BE2C (cell line): ENCODE measurements around the gene LDLRAD4.

ENCODE experiments used
- DNase-seq: peaks from one replicate; pipeline ENCODE4 v3.0.0-alpha.2; 2020
- H3K27me3 ChIP-seq: fragments of 250-450 bp; sonication (Bioruptor Pico); 2 replicates; pipeline ENCODE4 v1.5.1; 2020; ENCODE audit warnings: mild to moderate bottlenecking
- H3K36me3 ChIP-seq: fragments of 250-450 bp; sonication (Bioruptor Pico); 2 replicates; pipeline ENCODE4 v1.5.1; 2020; ENCODE audit warnings: mild to moderate bottlenecking
- H3K4me1 ChIP-seq: fragments of 250-450 bp; sonication (Bioruptor Pico); 2 replicates; pipeline ENCODE4 v1.5.1; 2020
- H3K4me3 ChIP-seq: 2 replicates; pipeline ENCODE4 v1.5.1; 2011; ENCODE audit warnings: low read depth, low read length
- H3K9me3 ChIP-seq: fragments of 250-450 bp; sonication (Bioruptor Pico); 2 replicates; pipeline ENCODE4 v1.5.1; 2020
- TF ChIP-seq, protein P1 (sequence below): IDR thresholded peaks from 2 replicates; pipeline ENCODE4 v1.5.1; 2012; ENCODE audit warnings: mild to moderate bottlenecking, low read depth, low read length

Gene LDLRAD4

DNA sequence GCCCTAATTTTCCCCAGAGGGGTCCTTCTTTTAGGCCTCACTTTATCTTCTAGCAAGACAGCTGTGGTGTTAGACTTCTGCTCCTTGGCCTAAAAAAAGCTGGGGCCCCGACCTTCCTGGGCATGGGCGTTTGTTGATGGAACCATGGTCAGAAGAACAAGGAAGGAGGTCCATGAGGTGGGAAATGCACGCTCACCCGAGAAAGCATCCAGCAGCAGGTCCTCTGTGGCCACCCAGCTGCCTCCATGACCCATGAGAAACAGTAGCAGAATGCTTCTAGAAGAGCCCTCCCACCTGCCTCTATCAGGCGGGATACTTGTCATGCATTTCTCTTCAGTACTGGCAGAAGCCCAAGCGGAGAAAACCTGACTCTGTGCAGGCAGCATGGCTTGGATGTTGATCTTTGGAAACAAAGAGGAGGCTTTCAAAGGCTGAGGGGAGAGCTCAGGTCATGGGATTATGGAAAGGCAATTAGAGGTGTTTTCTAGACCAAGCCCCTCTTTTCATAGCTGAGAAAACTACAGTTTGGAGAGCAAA, 258.7 kb downstream of the LDLRAD4 start:
- Histone ChIP-seq H3K36me3 (no peaks in the 10 kb centered on the region), H3K4me1 (no peaks in the 10 kb centered on the region), H3K4me3 (no peak overlapping the region), H3K27me3 (no peaks in the 10 kb centered on the region), H3K9me3 (no peaks in the 10 kb centered on the region)
- DNase-seq, result no peak
- TF ChIP-seq, protein P1, sequence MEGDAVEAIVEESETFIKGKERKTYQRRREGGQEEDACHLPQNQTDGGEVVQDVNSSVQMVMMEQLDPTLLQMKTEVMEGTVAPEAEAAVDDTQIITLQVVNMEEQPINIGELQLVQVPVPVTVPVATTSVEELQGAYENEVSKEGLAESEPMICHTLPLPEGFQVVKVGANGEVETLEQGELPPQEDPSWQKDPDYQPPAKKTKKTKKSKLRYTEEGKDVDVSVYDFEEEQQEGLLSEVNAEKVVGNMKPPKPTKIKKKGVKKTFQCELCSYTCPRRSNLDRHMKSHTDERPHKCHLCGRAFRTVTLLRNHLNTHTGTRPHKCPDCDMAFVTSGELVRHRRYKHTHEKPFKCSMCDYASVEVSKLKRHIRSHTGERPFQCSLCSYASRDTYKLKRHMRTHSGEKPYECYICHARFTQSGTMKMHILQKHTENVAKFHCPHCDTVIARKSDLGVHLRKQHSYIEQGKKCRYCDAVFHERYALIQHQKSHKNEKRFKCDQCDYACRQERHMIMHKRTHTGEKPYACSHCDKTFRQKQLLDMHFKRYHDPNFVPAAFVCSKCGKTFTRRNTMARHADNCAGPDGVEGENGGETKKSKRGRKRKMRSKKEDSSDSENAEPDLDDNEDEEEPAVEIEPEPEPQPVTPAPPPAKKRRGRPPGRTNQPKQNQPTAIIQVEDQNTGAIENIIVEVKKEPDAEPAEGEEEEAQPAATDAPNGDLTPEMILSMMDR, result no peak

DNA sequence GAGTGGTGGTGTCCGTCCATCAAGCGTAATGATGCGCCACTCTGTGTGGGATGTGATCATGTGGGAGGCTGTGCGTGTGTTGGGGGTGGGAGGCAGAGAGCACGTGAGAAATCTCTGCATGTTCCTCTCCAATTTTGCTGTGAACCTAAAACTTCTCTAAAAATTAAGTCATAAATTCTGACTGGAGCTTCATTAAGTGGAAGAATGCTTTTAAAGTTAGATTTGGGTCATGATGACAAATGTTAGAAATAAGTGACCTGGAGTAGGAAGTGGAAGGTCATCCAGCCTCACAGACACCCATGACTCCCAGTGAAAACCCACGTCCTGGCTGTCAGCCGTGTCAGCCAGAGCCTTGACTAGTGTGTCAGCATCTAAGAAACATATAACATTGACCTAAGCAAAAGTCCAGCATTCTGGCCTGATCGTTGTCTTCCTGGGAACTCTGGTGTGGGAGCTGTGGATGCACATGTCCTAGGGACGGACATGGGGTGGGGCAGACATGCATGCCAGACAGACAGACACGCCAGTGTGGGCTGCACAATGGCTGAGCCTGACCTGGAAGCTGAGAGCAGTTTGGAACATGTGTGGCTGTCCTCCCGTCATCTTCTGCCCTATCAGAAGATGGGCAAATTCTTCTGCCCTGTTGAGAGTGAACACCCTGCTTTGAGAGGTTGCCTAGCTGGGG, 262.2 kb downstream of the LDLRAD4 start:
- H3K4me1 ChIP-seq, result no peaks in the 10 kb centered on the region
- DNase-seq, result no peak
- H3K9me3 ChIP-seq, result no peaks in the 10 kb centered on the region
- TF ChIP-seq, protein P1, result no peak
- H3K27me3 ChIP-seq, result no peaks in the 10 kb centered on the region
- H3K4me3 ChIP-seq, result no peak overlapping the region
- H3K36me3 ChIP-seq, result no peaks in the 10 kb centered on the region

DNA sequence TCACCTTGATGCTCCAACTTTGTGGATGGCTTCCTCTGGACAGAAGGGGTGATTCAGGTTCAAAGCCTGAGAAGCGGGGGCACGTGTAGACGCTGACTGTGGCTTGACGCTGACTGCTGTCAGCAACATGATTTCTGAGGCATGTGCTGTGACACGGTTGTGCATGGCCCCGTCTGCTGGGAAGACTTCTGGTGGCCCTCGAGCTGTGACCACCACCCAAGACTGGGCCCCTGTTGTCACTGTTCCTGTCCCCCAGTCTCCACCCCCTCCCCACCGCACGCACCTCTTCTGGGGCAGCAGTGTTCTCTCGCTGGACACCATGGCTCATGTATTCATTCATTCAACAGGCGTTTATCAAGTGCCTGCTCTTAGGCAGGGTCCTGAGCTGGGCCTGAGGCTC, 262.8 kb downstream of the LDLRAD4 start:
- H3K4me1 ChIP-seq, result no peaks in the 10 kb centered on the region
- no peaks in the 10 kb centered on the region for H3K36me3 ChIP-seq
- no peaks in the 10 kb centered on the region for H3K27me3 ChIP-seq
- no peaks in the 10 kb centered on the region for H3K9me3 ChIP-seq
- no peak overlapping the region for H3K4me3 ChIP-seq
- no peak for DNase-seq
- TF ChIP-seq, protein P1, result no peak

DNA sequence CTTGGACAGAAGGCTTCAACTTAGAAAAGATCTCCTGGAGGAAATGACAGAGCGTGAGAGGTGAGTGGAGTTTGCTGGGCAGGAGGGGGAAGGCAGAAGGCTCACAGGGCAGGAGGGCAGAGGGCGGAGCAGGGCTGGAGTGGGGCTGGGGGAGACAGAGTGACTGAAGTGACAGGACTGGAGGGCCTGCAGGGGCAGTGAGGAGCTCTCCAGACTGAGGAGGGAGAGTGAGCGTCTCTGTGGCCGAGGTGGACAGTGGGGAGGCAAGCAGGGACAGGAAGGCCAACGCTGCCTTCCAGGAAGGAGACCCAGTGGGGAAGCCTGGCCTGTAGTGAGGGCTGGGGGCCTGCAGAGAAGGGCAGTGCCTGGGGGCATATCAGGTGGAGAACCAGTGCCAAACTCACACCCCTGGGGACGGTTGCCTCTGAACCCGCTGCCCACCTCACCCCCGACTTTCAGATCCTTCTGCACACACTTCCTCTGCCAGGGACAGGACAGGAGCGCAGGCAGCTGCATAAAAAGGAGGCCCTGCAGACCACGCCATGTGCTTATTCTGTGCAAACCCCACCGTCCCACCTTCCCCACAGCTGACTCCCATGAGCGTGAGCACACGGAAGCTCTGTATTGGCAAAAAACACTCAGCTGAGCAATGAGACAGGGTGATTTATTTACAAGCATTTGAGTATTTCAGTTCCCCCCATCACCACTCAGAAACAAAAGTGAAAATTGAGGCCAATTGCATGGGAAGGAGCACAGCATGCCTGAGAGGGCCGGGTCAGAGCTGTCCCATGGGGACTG, 263.5 kb downstream of the LDLRAD4 start:
- no peaks in the 10 kb centered on the region for H3K4me1 ChIP-seq
- H3K9me3 ChIP-seq, result no peaks in the 10 kb centered on the region
- no peaks in the 10 kb centered on the region for H3K36me3 ChIP-seq
- no peak for DNase-seq
- no peak overlapping the region for H3K4me3 ChIP-seq
- H3K27me3 ChIP-seq, result no peaks in the 10 kb centered on the region
- TF ChIP-seq, protein P1, result no peak

DNA sequence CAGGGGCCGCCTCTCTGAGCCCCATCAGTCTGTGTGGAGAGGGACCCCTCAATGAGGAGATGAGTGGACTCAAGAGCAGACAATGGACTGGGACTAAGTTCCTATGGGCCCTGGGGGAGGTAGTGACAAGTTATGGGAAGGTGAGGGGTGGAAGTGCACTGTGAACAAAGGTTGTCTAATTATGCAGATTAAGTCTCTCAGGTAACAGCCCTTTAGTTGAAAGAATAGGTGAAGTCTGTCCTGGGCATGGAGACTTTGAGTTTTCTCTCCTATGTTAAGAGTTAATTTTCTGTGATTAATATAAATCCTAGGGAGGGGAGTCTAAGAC, 264.0 kb downstream of the LDLRAD4 start:
- TF ChIP-seq, protein P1, result no peak
- Histone ChIP-seq H3K27me3 (no peaks in the 10 kb centered on the region), H3K4me3 (no peak overlapping the region), H3K36me3 (no peaks in the 10 kb centered on the region), H3K4me1 (no peaks in the 10 kb centered on the region), H3K9me3 (no peaks in the 10 kb centered on the region)
- no peak for DNase-seq
